Testis (tissue), 2 donors: Measurements from ENCODE around the gene LARGE1.

ENCODE experiments used
- CTCF ChIP-seq, 3 experiments: fragments of 450-650 bp in 2 of 3; fragments of 200-600 bp in 1 of 3; sonication (generic) in 1 of 3; IDR thresholded peaks; one replicate each; pipeline ENCODE4 v1.5.1; 2016 to 2019; ENCODE audit warnings: antibody characterized with exemption in 3 of 3, mild to moderate bottlenecking in 2 of 3, moderate library complexity in 1 of 3
- POLR2A ChIP-seq: fragments of 450-650 bp; IDR thresholded peaks from one replicate; pipeline ENCODE4 v1.6.1; 2017; ENCODE audit warnings: antibody characterized with exemption, mild to moderate bottlenecking, moderate library complexity

DNA sequence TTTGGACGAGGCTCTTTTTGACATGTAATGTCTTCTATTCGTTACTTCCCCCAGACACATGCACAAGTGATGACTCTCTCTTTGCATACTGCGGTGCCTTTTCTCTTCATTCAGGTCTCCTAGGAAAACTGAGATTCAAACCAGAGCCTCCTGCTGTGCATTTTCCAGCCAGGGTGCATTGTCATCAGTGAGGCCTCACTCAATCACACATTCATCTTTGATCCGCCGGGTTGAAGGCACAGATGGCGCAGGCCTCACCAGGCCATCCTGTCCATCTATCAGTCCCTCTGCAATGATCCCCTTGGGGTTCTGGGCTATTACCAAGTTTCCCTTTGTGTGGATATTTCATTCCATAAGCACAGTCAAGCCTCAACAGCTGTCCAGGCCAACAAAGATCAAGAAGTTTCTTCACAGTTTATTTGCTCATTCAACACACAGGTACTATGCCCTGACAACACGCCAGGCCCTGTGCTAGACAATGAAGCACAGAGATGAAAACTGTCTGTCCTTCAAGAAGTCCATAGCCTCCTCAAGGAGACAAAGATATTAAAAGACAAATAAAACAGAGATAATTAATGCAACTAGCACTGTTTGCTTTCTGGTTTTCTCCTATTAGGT is 107.8 kb downstream of the LARGE1 start:
- TF ChIP-seq CTCF (IDR thresholded peaks at IDR 0.05): no peak
- TF ChIP-seq POLR2A: no peak
